H1 (cell line): Measurements from ENCODE around the gene ZNF597. TPM values are rescaled to one million over a fixed set of nuclear protein-coding genes. Genes with fewer than 3 reads are reported as not detected.

Source experiments
- CTCF ChIA-PET: fragments of 300-600 bp; sonication (Branson Sonifier 250); formaldehyde crosslinking; loops from one replicate; lab custom pipeline; 2021; ENCODE audit not compliant: partially characterized antibody; lab: Charles Lee
- POLR2A ChIA-PET: fragments of 300-600 bp; sonication (Branson Sonifier 250); formaldehyde crosslinking; loops from one replicate; lab custom pipeline; 2021; ENCODE audit warnings: inconsistent platforms; ENCODE audit not compliant: partially characterized antibody; lab: Charles Lee
- DNase-seq, 2 experiments: peaks; one replicate each; pipeline versions ENCODE4 v3.0.0 to v3.0.0-alpha.2; 2010 to 2022; ENCODE audit warnings: low spot score in 2 of 2, low read depth in 1 of 2, mixed read lengths in 1 of 2
- FAIRE-seq: peaks from 2 replicates; lab custom pipeline; 2011; peaks lifted over from hg19 to GRCh38; lab: Jason Lieb, UNC
- H2AFZ ChIP-seq: 2 replicates; pipeline ENCODE4 v1.8.1; 2012; ENCODE audit warnings: low read length, inconsistent platforms
- H2AK5ac ChIP-seq: 2 replicates; pipeline ENCODE4 v1.6.1; 2013; ENCODE audit warnings: low read depth, low read length
- H2BK120ac ChIP-seq: replicated peaks from 2 replicates; pipeline ENCODE3; 2013; ENCODE audit warnings: low read depth, low read length, inconsistent platforms
- H2BK12ac ChIP-seq: 2 replicates; pipeline ENCODE4 v1.6.1; 2013; ENCODE audit warnings: low read depth, low read length
- H2BK15ac ChIP-seq: 2 replicates; pipeline ENCODE4 v1.6.1; 2013; ENCODE audit warnings: low read length
- H2BK20ac ChIP-seq: 2 replicates; pipeline ENCODE4 v1.6.1; 2013; ENCODE audit warnings: low read length
- H2BK5ac ChIP-seq: 2 replicates; pipeline ENCODE4 v1.6.1; 2013; ENCODE audit warnings: low read depth, low read length
- H3K14ac ChIP-seq: 2 replicates; pipeline ENCODE4 v1.6.1; 2013; ENCODE audit warnings: inconsistent platforms; ENCODE audit not compliant: insufficient read length
- H3K18ac ChIP-seq: 2 replicates; pipeline ENCODE4 v1.6.1; 2013; ENCODE audit warnings: low read length; ENCODE audit errors: extremely low read depth
- H3K23ac ChIP-seq: 2 replicates; pipeline ENCODE4 v1.6.1; 2013; ENCODE audit warnings: inconsistent platforms; ENCODE audit not compliant: insufficient read length
- H3K23me2 ChIP-seq: 2 replicates; pipeline ENCODE4 v1.6.1; 2013; ENCODE audit warnings: low read depth, low read length
- H3K27ac ChIP-seq: 2 replicates; pipeline ENCODE4 v1.6.1; 2011; ENCODE audit warnings: low read depth, low read length, inconsistent platforms
- H3K27me3 ChIP-seq, 4 experiments: replicated peaks in 1 of 4; 1 replicate in 1 of 4; 2 replicates in 3 of 4; pipeline versions ENCODE4 v1.6.1 to v1.8.1; 2011 to 2013; ENCODE audit warnings: low read length in 3 of 4, mild to moderate bottlenecking in 3 of 4, inconsistent platforms in 2 of 4, mixed read lengths in 2 of 4, moderate library complexity in 1 of 4; ENCODE audit not compliant: control insufficient read depth in 3 of 4, insufficient read depth in 3 of 4; ENCODE audit errors: extremely low read depth in 1 of 4
- H3K36me3 ChIP-seq, 4 experiments: 2 replicates each; pipeline versions ENCODE4 v1.6.1 to v1.8.1; 2011 to 2013; ENCODE audit warnings: mild to moderate bottlenecking in 4 of 4, low read length in 3 of 4, moderate library complexity in 2 of 4, control low read depth in 1 of 4, inconsistent platforms in 1 of 4; ENCODE audit not compliant: insufficient read depth in 4 of 4, control insufficient read depth in 2 of 4
- H3K4ac ChIP-seq: replicated peaks from 2 replicates; pipeline ENCODE3; 2013; ENCODE audit warnings: low read length, low read depth, mixed read lengths, inconsistent platforms; ENCODE audit not compliant: insufficient read length
- H3K4me1 ChIP-seq, 4 experiments: replicated peaks in 1 of 4; 1 replicate in 1 of 4; 2 replicates in 3 of 4; pipeline versions ENCODE4 v1.6.1 to v1.8.1; 2011 to 2013; ENCODE audit warnings: low read length in 3 of 4, inconsistent platforms in 2 of 4, mixed read lengths in 1 of 4; ENCODE audit not compliant: insufficient read depth in 4 of 4, control insufficient read depth in 3 of 4
- H3K4me2 ChIP-seq, 2 experiments: 2 replicates each; pipeline versions ENCODE4 v1.6.1 to v1.8.1; 2011 to 2013; ENCODE audit warnings: low read depth in 2 of 2, low read length in 2 of 2, control low read depth in 1 of 2, inconsistent platforms in 1 of 2, mild to moderate bottlenecking in 1 of 2; ENCODE audit not compliant: insufficient read depth in 1 of 2
- H3K4me3 ChIP-seq, 4 experiments: fragments of 200-600, 300-600 bp in 1 of 4; sonication (generic), shearing (Covaris generic), sonication (Bioruptor Twin) in 1 of 4; 2 replicates each; pipeline versions ENCODE4 v1.5.1 to v1.8.1; 2011 to 2016; ENCODE audit warnings: low read length in 4 of 4, low read depth in 3 of 4, control low read depth in 2 of 4, inconsistent platforms in 2 of 4, mild to moderate bottlenecking in 2 of 4, mixed read lengths in 1 of 4, moderate library complexity in 1 of 4; ENCODE audit not compliant: insufficient read depth in 2 of 4; ENCODE audit errors: extremely low read depth in 1 of 4
- H3K56ac ChIP-seq: replicated peaks from 2 replicates; pipeline ENCODE3; 2013; ENCODE audit warnings: low read depth, mild to moderate bottlenecking, mixed read lengths, low read length, inconsistent platforms; ENCODE audit not compliant: insufficient read length
- H3K79me1 ChIP-seq: 2 replicates; pipeline ENCODE4 v1.6.1; 2013; ENCODE audit warnings: low read depth, low read length, control low read depth
- H3K79me2 ChIP-seq, 2 experiments: 2 replicates each; pipeline versions ENCODE4 v1.6.1 to v1.8.1; 2012 to 2013; ENCODE audit warnings: low read length in 2 of 2, mild to moderate bottlenecking in 2 of 2, inconsistent platforms in 1 of 2; ENCODE audit not compliant: insufficient read depth in 2 of 2, control insufficient read depth in 1 of 2
- H3K9ac ChIP-seq, 4 experiments: replicated peaks in 1 of 4; 1 replicate in 1 of 4; 2 replicates in 3 of 4; pipeline versions ENCODE4 v1.6.1 to v1.8.1; 2011 to 2013; ENCODE audit warnings: low read depth in 3 of 4, low read length in 3 of 4, control low read depth in 2 of 4, mild to moderate bottlenecking in 2 of 4, moderate library complexity in 2 of 4, inconsistent platforms in 1 of 4; ENCODE audit errors: extremely low read depth in 1 of 4
- H3K9me3 ChIP-seq, 2 experiments: 2 replicates each; pipeline versions ENCODE4 v1.6.1 to v1.8.1; 2012 to 2013; ENCODE audit warnings: mild to moderate bottlenecking in 2 of 2, moderate library complexity in 2 of 2, control low read depth in 1 of 2, inconsistent platforms in 1 of 2, low read depth in 1 of 2, low read length in 1 of 2, mixed read lengths in 1 of 2; ENCODE audit not compliant: insufficient read depth in 2 of 2
- H4K20me1 ChIP-seq, 2 experiments: replicated peaks in 1 of 2; 2 replicates each; pipeline versions ENCODE3 to v1.8.1; 2011 to 2013; ENCODE audit warnings: inconsistent platforms in 2 of 2, low read length in 2 of 2, mild to moderate bottlenecking in 1 of 2; ENCODE audit not compliant: insufficient read depth in 2 of 2, control insufficient read depth in 1 of 2
- H4K5ac ChIP-seq: 2 replicates; pipeline ENCODE4 v1.6.1; 2013; ENCODE audit warnings: low read length, low read depth, mixed read lengths, inconsistent platforms; ENCODE audit not compliant: insufficient read length
- H4K8ac ChIP-seq: 2 replicates; pipeline ENCODE4 v1.8.0; 2013; ENCODE audit warnings: mild to moderate bottlenecking, moderate library complexity, low read length, inconsistent platforms; ENCODE audit not compliant: insufficient read depth; ENCODE audit errors: extremely low read depth
- H4K91ac ChIP-seq: replicated peaks from 2 replicates; pipeline ENCODE3; 2013; ENCODE audit warnings: low read length, mixed read lengths, inconsistent platforms; ENCODE audit not compliant: insufficient read length
- NRF1 ChIP-seq: IDR thresholded peaks from 2 replicates; pipeline ENCODE4 v1.6.1; 2011; ENCODE audit warnings: mild to moderate bottlenecking, low read depth, low read length, improper control_type of control experiment
- whole genome bisulfite sequencing, 2 experiments: shearing (Covaris generic) in 1 of 2; methylation state at CpG; one replicate each; pipeline versions ENCODE4 v1.1.6 to v1.1.7; 2013 to 2015; ENCODE audit warnings: low lambda C conversion rate in 2 of 2, mixed read lengths in 2 of 2, inconsistent platforms in 1 of 2, low coverage in 1 of 2, missing lambda C conversion rate in 1 of 2; ENCODE audit not compliant: insufficient replicate concordance in 2 of 2, insufficient coverage in 1 of 2, insufficient read length in 1 of 2; ENCODE audit errors: extremely low coverage in 1 of 2, missing lambda C conversion rate in 1 of 2; 5-methylcytosine and 5-hydroxymethylcytosine counted together
- polyA plus RNA-seq, 7 experiments: library from polyadenylated mRNA; depleted of rRNA in 3 of 7; stranded (reverse) in 5 of 7; unstranded in 2 of 7; fragments of >200 nt in 5 of 7; fragments of 200-250 nt in 2 of 7; gene quantifications; 1 replicate in 5 of 7; 2 replicates in 1 of 7; 4 replicates in 1 of 7; pipeline versions ENCODE4 v1.2.1 to v1.2.3, GENCODE V29; 2011 to 2013; ENCODE audit warnings: missing spikeins in 2 of 7, mixed read lengths in 2 of 7
- total RNA-seq: library from RNA; stranded (reverse); fragmentation: NEBNext Ultra II Directional; extraction: Animal tissue kit (Norgen Biotek cat#: 25700); gene quantifications from 2 replicates; pipeline ENCODE4 v1.2.1, GENCODE V29; 2021

ZNF597 gene
- total and polyA plus RNA-seq, 2 of the 8 experiments (the other 6 are each of a cell fraction or from before 2014, with no cell fraction given) = 0.68 to 2.6 TPM

DNA sequence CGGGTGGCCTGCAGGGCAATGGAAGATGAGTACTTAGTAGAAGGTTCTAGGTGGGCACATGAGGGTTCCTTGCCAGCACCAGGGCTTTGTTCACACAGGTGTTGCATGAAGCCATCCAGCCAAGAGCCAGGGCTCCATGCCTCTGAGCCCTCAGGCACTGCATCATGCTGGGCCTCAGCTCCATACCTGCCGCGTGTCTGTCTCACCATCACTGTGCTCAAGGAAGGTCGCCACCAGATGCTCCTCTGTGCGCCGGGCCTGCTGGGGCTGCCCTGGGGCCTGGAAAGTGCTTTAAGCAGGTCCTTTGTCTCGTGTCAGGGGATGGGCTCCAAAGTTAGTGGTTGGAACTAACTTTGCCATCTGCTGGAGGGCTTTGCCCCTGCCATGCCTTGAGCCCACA is 26.4 kb upstream of the ZNF597 start:
- Histone ChIP-seq H3K56ac (no peak overlapping the region), H3K79me1 (peaks cover 37% of the 10 kb centered on the region), H3K23me2 (no peaks in the 10 kb centered on the region), H3K4me3 (no peak overlapping the region), H2BK15ac (no peak overlapping the region), H2AK5ac (peak overlapping the region; percentile 26; the same call in 1 of the 2 replicates), H4K91ac (no peak overlapping the region), H3K4me2 (no peak overlapping the region), H4K5ac (no peak overlapping the region), H2BK120ac (no peak overlapping the region), H3K36me3 (peaks cover 0 to 3% (median 0%) of the 10 kb centered on the region in 4 experiments; a peak in 3 of 8 replicates), H3K27ac (no peak overlapping the region), H2BK5ac (no peak overlapping the region), H2AFZ (no peak overlapping the region), H3K27me3 (no peaks in the 10 kb centered on the region), H4K20me1 (peaks cover 9 to 18% of the 10 kb centered on the region in 2 experiments), H3K9me3 (no peaks in the 10 kb centered on the region), H2BK20ac (no peak overlapping the region), H3K79me2 (peaks cover 14 to 97% of the 10 kb centered on the region in 2 experiments), H3K23ac (no peak overlapping the region), H3K4ac (no peak overlapping the region), H4K8ac (0 out of 2 replicates have a peak overlapping the region, but pooled peaks have one; percentile 58), H3K18ac (no peak overlapping the region; the same call in 1 of the 2 replicates), H3K9ac (no peak overlapping the region), H3K14ac (no peak overlapping the region), H3K4me1 (peaks cover 0 to 18% (median 8%) of the 10 kb centered on the region in 4 experiments; a peak in 6 of 7 replicates), H2BK12ac (no peak overlapping the region)
- CTCF ChIA-PET = no interaction called here
- 95% methylated on average over 7 of the region's 7 CpGs; no CpG with 5 or more reads in 1 of the 2 experiments for WGBS, 2 experiments
- DNase-seq (no peak), FAIRE-seq (no peak)
- POLR2A ChIA-PET = no interaction called here
- no peak for TF ChIP-seq NRF1
